Panc1 (cell line): ENCODE results near the gene PGRMC2.

Source experiments
- CTCF ChIP-seq: fragments of 450-650 bp; IDR thresholded peaks from 2 replicates; pipeline ENCODE4 v1.5.1; 2017; ENCODE audit warnings: mild to moderate bottlenecking
- POLR2AphosphoS5 ChIP-seq: IDR thresholded peaks from 2 replicates; pipeline ENCODE4 v1.6.1; 2012; ENCODE audit warnings: mild to moderate bottlenecking, low read depth, low read length, moderate library complexity
- REST ChIP-seq, 2 experiments: IDR thresholded peaks; 2 replicates each; pipeline ENCODE4 v1.6.1; 2011 to 2012; ENCODE audit warnings: low read depth in 2 of 2, control low read depth in 1 of 2, low read length in 1 of 2, mild to moderate bottlenecking in 1 of 2, moderate library complexity in 1 of 2; ENCODE audit not compliant: insufficient read depth in 1 of 2
- TCF7L2 ChIP-seq: IDR thresholded peaks from 2 replicates; pipeline ENCODE4 v1.6.1; 2011; ENCODE audit warnings: mild to moderate bottlenecking, low read depth, low read length, inconsistent platforms

DNA sequence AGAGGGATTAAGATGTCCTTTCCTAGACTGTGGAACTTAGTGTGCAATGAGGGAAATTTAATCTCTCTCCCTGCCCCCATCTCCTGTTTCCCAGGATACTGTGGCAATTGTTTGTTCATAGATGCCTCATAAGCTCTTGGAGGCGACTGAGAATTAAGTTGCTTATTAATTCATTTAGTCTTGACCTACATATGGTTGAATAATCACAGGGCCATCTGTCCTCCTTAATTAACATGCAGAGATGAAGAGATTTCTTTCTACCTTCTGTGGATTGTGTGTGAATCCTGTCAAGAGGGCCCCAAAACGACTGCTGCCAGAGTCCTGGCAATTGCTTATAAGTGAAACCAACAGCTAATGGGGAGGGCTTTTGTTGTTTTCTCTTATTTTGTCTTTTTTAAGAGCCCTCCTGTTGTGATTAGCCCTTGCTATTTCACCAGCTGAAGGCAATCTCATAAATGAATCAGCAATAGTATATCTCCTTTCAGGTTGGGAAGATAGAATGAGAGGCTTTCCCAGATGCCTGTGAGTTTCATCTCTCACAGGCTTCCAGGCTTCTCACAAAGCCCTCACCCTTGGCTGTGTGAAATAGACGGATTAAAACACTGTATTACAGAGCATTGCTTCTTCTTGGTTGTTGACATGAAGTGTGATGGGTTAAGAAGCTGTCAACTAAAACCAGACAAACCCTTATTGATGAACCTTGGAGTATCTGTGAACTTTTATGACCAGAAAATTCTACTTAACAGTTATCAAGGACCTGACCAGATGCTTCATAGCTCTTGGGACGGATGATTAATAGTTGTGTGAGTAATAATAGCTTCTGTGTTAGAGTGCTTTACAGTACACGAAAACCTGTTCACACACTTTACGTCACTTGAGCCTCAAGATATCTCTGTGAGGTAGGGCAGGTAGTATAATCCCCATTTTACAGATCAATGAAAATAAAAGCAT is 58.5 kb downstream of the PGRMC2 start:
- TF ChIP-seq CTCF (no peak), REST (IDR thresholded peaks at IDR 0.05; ENCODE audit: insufficient read depth in 1 of 2, low read depth in 2 of 2, low read length in 1 of 2) (no peak), POLR2AphosphoS5 (no peak), TCF7L2 (no peak)
